HTR-8/SVneo (cell line): Measurements from ENCODE around the gene MED27.

Experiments used
- DNase-seq: peaks from one replicate; pipeline ENCODE4 v3.0.0; 2011; ENCODE audit warnings: low spot score, mixed read lengths; ENCODE audit not compliant: insufficient read length
- FAIRE-seq: peaks from 2 replicates; lab custom pipeline; 2011; peaks lifted over from hg19 to GRCh38; lab: Jason Lieb, UNC

The MED27 gene

GRCh38 chr9:132003896-132004295 lies 75.8 kb downstream of the MED27 start:
- DNase-seq: no peak
- no peak for FAIRE-seq

DNA sequence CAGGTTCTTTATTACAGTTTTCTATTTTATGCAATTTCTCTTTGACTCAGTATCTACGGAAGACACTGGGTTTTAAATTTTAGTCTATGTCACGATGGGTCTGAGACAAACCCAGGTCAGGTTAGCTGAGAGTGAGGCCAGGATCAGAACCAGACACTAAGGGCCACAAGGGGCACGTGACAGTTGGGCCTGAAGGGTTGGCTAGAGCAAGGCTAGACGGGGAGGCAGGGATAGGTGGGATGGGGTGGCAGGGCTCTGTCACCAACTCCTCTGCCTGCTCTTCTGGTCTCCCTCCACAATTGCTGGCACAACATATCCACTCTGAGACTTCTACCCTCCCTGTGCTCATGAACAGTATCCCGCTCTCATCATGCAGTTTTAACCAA lies 76.4 kb downstream of the MED27 start:
- FAIRE-seq (no peak), DNase-seq (no peak)

DNA sequence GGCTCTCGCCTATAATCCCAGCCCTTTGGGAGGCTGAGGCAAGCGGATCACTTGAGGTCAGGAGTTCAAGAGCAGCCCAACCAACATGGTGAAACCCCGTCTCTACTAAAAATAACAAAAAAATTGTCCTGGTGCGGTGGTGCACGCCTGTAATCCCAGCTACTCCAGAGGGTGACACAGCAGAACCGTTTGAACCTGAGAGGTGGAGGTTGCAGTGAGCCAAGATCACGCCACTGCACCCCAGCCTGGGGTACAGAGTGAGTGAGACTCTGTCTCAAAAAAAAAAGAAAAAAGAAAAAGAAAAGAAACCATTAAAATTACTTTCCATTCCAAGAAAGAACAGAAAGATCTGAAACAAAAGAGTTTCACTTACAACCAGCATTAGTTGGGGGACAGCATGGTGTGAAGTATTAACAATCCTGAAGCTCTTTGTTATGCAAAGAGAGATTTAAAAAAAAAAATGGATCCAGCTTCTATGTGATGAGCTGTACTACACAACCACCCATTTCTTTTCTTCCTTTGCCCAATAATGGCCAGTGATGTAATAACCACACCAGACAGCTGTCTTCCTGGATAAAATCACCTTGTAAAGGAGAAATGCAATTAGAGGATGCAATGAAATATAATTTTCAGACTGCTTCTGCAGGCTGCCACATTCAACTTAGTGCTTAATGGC lies 76.9 kb downstream of the MED27 start:
- no peak for FAIRE-seq

GRCh38 chr9:132001567-132001966 lies 78.1 kb downstream of the MED27 start:
- DNase-seq (no peak), FAIRE-seq (no peak)

More for the DNA sequence above, 76.9 kb downstream of the MED27 start:
- no peak for DNase-seq

GRCh38 chr9:132000659-132001058 lies 79.0 kb downstream of the MED27 start:
- FAIRE-seq: no peak
- DNase-seq: no peak

DNA sequence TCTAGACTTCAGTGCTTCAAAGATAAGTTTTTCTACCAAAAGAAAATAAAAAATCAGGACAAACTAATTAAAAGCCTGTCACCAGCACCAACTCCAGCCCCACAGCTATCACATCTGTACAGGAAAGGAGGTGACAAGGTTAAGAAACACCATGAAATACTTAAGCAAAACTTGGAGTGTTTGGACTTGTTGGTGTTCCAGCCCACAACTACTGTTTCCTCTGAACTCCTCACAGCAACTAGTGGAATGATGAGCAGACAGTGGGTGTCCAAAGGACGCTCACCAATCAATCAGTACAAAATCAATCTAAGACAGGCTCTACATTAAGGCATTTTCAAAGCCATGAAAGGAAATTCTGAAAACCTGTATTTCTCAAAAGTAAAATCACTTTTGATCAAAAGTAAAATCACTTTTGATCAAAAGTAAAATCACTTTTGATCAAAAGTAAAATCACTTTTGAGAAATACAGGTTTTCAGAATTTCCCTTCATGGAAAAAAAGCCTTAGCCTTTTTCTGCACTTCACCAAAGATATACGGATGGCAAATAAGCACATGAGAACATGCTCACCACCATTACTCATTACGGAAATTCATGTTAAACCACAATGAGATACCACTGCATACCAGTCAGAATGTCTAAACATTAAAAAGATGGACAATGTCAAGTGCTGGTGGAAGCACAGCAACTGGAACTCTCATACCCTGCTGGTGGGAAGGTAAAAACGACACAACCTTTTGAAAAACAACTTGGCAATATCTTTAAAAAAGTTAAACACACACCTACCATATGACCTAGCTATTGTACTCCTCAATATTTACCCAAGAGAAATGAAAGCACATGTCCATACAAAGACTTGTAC lies 79.7 kb downstream of the MED27 start:
- FAIRE-seq (no peak), DNase-seq (peak; percentile 39)

GRCh38 chr9:131997779-131998178 lies 81.9 kb downstream of the MED27 start:
- DNase-seq (no peak), FAIRE-seq (no peak)

GRCh38 chr9:131997076-131997475 lies 82.6 kb downstream of the MED27 start:
- no peak for DNase-seq
- no peak for FAIRE-seq

DNA sequence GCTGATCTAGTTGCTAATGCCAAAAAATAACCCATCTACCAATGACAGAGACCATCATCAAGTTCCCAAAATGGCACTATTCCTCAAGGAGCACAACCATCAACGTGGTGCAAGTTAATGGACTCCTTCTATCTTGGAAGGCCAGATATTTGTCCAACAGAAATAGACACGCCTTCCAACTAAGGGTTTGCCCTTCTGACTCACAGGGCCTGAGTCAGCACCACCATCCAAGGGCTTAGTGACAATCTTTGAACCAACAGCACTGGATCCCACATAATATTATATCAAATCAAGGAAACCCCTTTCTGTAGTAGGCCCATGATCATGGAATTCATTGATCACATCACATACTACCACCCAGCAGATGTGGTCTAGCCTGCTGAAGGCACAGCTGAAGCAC lies 84.3 kb downstream of the MED27 start:
- FAIRE-seq (no peak), DNase-seq (no peak)

GRCh38 chr9:131994364-131995125 lies 85.1 kb downstream of the MED27 start:
- FAIRE-seq: no peak
- no peak for DNase-seq

DNA sequence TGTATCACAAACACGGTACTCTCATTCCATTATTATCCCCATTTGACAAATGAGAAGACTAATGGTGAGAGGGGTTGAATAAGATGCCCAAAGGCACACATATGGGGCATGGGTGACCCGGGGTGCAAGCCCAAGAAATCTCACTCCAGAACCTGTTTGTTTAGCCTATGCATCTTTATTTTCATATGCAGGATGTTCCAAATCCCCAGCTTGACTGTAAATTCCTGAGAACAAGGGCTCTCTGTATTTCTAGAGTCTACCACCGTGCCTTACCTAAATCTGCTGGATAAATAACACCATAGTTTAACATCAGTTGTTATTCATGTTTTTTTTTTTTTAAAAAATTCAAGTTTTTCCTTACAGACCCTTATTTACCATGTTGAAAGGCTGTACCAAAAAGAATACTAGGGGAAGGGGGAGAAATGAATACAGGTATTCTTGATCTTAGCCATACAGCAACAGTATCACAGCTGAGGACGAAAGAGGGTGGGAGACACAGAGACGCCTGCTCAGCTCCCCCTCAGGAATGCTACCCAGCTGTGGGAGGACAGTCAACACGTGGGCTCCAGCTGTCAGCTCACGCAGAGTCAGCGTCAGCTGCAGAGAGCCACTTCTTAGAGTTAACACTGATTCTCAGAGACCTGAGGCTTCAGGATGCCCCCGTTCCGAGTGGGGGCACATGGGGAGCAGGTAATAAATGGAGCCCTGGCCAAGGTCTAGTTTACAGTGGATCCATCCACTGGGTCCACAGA lies 86.6 kb downstream of the MED27 start:
- DNase-seq: no peak
- no peak for FAIRE-seq

DNA sequence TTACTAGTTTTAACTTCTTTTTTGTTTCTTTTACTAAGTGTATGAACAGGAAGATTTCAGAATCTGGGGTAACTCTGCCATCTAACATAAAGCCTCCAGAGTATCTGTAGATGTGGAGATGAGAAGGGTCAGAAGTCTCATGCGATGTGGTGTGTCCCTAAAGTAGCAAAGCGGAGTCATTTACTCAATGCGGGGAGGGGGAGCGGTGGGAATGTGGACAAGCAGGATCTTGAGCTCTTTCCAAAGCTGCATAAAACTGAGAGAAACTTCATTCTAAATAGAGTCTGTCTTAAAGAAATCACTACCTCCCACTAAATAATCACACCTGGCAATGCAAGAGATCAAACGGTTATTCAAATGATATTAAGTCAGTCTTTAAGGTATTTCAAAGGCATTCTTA lies 92.4 kb downstream of the MED27 start:
- FAIRE-seq (no peak), DNase-seq (no peak)

DNA sequence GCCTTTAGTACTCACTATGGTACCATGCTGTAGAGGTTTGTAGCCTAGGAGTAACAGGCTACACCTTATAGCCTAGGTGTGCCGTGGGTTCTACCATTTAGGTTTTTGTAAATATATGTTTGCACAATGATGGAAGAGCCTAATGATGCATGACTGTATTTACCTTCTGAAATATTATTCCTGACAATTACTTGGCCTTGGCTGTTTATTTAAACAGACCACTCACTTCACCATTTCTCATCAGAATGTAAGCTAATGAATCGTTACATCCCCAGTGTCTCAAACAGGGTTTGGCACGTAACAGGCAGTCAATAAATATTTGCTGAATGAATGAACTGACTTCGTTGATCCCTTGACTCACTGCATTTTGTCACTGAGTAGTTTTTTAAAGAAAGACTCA lies 93.1 kb downstream of the MED27 start:
- no peak for FAIRE-seq
- no peak for DNase-seq

DNA sequence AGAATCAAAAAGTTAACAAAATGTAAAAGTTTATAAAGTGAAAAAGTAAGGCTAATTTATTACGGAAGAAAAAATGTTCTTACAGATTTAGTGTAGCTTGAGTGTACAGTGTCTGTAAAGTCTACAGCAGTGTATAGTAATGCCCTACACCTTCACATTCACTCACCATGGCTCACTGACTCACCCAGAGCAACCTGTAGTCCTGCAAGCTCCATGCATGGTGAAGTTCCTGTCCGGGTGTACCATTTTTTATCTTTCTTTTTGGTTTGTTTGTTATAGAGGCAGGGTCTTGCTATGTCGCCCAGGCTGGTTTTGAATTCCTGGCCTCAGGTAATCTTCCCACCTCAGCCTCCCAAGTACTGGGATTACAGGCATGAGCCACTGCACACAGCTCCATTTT lies 93.6 kb downstream of the MED27 start:
- DNase-seq: no peak
- FAIRE-seq: no peak

- DNase-seq (no peak), FAIRE-seq (no peak)
These were observed 95.1 kb downstream of the MED27 start for GRCh38 chr9:131984564-131984963.

DNA sequence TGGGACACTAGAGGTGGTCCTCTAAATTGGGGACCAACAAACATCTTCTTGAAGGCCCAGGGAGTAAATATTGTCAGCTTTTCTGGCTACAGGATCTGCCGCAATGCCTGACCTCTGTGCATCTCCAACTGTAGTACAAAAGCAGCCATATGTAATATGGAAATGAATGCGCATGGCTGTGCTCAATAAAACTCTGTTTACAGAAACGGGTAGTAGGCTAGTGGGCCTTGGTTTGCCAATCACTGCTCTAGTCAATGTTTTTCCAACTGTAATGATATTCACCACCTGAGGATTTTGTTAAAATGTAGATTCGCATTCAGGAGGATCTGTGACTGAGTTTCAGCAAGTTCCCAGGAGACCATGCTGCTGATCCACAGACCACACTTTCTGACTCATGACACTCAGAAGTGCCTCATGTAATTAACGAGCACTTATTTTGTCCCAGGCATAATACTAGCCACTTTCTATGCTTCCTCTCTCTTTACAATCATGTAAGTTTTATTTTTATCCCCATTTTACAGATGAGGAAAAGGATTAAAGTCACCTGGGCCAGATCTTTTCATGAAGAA lies 96.9 kb downstream of the MED27 start:
- DNase-seq (no peak), FAIRE-seq (no peak)

DNA sequence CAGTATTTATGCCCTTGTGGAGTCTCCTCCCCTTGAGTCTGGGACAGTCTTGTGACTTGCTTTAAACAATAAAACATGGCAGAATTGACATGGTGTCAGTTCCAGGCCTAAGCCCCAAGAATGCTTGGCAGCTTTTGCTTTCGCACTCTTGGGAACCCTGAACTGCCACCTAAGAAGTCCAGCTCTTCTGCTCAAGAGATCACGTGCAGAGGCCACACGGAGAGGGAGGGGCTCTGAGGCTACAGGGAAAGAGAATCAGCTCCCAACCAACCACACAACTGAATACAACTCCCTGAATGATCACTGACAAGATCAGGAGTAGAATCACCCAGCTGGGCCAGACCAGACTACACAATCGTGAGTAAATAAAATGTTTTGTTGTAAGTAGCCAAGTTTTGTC lies 97.6 kb downstream of the MED27 start:
- DNase-seq (no peak), FAIRE-seq (no peak)

DNA sequence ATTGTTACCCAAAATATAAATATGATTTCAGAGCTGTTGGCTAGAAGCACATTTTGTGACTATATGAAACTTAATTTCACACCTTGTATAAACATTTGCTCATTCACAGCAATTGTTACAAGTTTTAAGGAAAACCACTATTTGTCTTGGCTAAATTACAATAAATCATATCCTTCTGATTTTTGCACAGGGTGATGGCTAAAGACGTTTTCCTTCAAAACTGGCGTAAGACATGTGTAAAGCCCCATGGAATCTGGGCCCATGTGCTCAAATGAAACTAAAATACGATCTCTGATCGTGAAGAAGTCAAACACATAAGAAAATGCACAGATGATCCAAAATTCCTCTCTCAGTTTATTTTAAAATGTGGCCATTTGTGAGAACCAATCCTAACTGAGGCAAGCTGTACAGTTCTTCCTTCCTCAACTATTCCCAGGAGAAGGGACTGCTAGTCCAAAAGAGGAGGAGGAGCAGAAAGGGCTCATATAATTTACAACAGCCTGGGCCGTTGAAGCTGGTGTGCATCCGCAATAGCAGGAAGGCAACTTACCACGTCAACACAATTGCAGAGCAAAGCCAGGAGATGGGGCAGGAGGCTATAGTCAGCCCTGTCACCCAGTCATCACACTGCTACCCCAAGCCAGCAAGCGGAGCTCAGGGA lies 98.4 kb downstream of the MED27 start:
- DNase-seq (no peak), FAIRE-seq (no peak)

GRCh38 chr9:131980267-131981016 lies 99.2 kb downstream of the MED27 start:
- no peak for FAIRE-seq
- DNase-seq: no peak
